ENCODE data around the gene YWHAH.

The YWHAH gene

GRCh38 chr22:31983911-31984656, 39.7 kb downstream of the YWHAH start:
- DNase-seq = no peak

DNA sequence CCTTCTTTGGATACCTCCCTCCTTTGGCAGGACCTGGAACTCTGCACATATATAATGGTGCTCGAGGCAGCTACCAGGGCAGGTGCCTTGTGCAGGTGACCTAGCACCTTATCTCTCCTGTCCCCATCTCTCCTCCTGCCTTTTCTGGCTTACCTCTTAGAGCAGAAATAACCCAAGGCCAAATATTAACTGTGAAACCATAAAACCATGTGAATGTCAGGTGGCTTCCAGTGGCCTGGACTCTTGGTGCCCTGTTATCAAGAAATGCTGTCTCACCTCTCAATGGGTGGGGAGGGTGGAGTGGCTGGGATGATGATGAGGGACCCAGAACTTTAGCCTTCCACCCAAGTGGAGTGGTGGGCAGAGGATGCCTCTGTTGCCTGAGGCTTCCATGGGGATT, 42.9 kb downstream of the YWHAH start:
- DNase-seq = no peak

- DNase-seq = no peak
These were observed 46.9 kb downstream of the YWHAH start for GRCh38 chr22:31991102-31991839.

DNA sequence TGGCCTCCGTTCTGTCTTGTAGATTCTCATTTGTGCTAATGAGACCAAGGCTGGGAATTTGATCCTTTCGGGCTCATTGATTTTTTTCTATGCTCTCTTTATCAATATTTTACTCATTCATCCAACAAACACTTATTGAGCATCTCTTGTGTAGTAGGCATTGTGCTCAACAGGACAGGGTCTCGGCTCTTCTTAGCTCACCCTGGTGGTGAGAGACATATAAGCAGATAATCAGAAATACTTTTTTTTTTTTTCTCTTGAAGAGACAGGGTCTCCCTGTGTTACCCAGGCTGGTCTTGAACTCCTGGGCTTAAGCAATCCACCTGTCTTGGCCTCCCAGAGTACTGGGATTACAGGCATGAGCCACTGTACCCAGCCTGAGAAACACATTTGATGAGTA, 50.7 kb downstream of the YWHAH start:
- DNase-seq = no peak

- no peak for DNase-seq
These were observed 51.5 kb downstream of the YWHAH start for GRCh38 chr22:31995807-31996206.

DNA sequence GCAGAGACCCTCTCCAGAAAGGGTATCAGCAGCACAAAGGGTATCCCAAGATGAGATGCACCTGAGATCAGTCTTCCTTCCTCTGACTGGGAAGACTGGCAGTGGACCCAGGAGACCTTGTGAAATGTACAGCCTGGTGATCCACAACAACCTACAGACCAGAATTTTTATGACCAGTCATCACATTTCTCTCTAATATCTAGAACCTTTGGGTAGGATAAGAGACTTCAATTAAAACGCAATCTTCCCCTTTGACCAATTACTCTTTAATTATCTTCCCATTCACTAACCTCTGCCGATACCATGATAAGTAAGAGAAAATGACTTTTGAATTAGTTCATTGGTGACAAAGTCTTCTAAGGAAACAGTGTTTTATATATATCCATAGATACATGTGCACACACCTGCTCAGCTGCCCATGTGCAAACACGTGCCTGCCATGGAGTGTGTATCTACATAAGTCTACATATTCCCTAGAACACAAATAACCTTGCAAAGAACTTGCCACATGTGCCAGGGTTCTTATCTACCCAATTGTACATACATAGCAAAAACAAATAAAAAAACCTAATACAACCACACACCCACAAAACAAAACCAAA, 54.5 kb downstream of the YWHAH start:
- DNase-seq = no peak

DNA sequence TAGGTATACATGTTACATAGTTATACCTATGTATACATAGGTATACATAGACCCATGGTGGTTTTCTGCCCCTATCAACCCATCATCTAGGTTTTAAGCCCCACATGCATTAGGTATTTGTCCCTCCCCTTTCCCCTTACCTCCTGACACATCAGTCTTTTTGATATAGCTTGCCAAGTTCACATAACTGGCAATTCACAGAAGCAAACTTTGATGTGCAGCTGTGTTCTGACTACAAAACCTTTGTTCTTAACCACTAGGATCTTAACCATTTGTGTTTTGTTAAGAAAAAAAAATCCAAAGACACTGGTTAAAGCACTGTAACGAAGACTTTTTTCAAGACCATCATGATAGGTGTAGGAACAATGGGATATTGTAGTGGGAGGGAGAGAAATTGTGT, 55.8 kb downstream of the YWHAH start:
- DNase-seq = no peak

DNA sequence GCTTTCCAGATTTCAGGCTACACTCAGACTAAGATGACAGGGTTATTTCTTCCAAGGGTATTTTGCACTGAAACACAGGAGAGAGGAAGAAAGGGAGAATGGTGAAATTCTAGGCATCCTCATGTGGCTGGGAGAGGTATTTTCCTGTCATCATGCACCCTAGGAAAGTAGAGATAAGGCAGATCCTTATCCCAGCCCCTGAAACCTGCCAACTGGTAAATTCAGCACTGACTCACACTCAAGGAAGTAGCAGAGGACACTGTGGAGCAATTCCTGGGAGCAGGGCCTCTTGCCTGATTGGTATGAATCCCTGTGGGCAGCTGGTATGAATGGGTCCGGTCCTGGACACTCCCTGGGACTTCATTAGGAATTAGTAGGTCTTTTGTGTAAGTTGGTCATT, 61.1 kb downstream of the YWHAH start:
- DNase-seq = no peak
